Activated gamma-delta T cell treated with Interleukin-2 at 50 U/mL for 16 hours (primary cell): ENCODE measurements around the gene SNURF.
"Not testable (repeated sequence)": the region's sequence is repeated elsewhere in the genome, so short reads cannot be mapped to it uniquely, and the experiment has no call there.

Experiments used
- DNase-seq: peaks from one replicate; pipeline ENCODE4 v3.0.0-alpha.2; 2020

SNURF gene

DNA sequence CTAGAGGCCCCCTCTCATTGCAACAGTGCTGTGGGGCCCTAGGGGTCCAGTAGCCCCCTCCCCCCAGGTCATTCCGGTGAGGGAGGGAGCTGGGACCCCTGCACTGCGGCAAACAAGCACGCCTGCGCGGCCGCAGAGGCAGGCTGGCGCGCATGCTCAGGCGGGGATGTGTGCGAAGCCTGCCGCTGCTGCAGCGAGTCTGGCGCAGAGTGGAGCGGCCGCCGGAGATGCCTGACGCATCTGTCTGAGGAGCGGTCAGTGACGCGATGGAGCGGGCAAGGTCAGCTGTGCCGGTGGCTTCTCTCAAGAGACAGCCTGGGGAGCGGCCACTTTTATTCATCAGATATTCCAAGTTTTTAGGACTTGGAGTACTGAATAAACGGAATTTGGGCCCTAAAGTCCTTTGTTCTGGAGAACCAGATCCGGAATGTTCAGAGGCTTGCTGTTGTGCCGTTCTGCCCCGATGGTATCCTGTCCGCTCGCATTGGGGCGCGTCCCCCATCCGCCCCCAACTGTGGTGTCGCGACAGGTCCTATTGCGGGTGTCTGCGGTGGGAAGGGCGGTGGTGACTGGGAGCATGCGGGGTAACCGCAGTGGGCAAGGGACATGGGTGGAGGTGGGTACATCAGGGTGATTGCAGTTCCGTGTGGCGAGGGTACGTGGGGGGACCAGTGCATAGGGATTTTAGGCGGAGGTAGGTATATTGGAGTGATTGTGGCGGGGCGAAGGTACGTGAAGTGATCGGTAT, at the start of gene SNURF, which contains the start of gene SNRPN:
TSS of gene SNURF (plus strand) at position 205 of the 748 bp plus-strand sequence. CDS start at position 267, 62 bp downstream.
TSS of gene SNRPN (plus strand) at position 205 of the 748 bp plus-strand sequence. CDS start 19,467 bp downstream, outside the sequence.
- DNase-seq, result peak; percentile 54

DNA sequence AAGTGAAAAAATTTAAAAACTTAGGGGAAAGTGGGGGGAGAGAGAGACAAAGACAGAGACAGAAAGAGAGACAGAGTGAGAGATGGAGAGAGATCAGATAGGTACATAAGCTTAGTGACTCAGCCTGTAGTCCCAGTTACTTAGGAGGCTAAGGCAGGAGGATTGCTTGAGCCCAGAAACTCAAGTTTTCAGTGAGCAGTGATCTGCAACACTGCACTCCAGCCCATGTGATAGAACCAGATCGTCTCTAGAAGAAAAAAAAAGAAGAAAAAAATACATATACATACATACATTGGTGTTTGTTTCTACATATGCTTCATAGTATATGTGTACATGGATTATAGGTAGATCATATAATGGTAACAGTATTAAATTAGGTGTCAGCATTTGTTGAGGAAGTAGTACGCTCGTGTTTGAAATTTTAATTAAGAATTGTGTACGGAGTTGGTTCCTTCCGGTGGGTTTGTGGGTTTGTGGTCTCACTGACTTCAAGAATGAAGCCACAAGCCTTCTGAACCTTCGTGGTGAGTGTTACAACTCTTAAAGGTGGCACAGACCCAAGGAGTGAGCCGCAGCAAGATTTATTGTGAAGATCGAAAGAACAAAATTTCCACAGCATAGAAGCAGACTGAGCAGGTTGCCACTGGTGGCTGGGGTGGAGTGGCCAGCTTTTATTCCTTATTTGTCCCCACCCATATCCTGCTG, 38.3 kb upstream of the SNURF start:
- no peak for DNase-seq

- DNase-seq, result no peak
These were observed 37.4 kb upstream of the SNURF start for GRCh38 chr15:24917431-24917830.

DNA sequence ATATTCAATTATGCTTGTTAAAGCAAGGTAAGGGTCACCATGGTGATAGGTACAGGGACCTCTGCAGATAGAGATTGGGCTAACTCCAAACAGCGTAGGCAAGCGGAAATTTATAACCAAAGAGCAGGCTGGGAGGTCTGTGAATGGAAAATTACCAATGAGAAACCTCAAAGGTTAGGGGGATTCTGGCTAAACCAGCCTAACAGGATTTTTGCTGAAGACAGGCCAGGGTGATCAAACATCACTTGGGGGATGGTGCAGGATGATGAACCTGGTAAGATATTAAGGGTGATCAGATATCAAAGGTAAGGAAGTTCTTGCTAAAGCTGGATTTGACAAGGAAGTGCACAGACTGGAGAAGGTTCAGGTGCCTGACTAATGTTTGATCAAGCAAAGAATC, 35.3 kb upstream of the SNURF start:
- no peak for DNase-seq

DNA sequence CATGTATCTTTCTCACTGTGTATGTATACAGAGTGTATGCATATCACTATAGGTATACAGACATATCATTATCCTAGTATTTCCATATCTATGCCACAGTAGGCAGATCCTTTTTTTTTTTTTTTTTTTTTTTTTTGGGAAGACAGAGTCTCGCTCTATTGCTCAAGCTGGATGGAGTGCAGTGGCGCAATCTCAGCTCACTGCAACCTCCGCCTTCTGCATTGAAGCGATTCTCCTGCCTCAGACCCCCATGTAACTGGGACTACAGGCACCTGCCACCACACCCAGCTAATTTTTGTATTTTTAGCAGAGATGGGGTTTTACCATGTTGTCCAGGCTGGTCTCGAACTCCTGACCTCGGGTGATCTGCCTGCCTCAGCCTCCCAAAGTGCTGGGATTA, 32.0 kb upstream of the SNURF start:
- DNase-seq, result not testable (repeated sequence)

- DNase-seq, result no peak
These were observed 30.6 kb upstream of the SNURF start for GRCh38 chr15:24924153-24924552.

GRCh38 chr15:24924621-24925020, 30.2 kb upstream of the SNURF start:
- no peak for DNase-seq

- not testable (repeated sequence) for DNase-seq
These were observed 22.7 kb upstream of the SNURF start for GRCh38 chr15:24931874-24932732.

DNA sequence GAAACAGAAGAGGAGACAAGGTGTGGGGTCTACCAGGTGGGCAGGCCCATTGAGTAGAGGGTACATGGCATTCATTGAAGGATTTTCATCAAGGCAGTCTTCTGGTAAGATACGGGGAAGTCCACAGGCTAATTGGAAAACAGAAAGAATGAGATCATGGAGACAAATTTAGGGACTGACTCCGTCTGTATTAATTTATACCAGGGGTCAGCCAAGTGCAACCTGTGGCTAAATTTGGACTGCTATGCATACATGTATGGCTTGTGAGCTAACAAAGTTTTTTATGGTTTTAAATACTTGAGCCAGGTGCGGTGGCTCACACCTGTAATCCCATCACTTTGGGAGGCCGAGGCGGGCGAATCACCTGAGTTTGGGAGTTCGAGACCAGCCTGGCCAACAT, 21.1 kb upstream of the SNURF start:
- no peak for DNase-seq

DNA sequence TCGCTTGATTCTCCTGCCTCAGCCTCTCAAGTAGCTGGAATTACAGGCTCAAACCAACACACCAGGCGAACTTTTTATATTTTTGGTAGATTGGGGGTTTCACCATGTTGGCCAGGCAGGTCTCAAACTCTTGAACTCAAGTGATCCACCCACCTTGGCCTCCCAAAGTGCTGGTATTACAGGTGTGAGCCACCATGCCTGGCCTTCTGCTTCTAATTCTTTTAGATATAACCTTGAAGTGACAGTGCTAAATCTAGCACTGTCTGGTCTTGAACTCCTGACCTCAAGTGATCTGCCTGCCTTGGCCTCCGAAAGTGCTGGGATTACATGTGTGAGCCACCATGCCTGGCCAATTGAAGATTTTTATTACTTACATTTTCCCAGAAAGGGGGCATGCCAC, 16.6 kb upstream of the SNURF start:
- not testable (repeated sequence) for DNase-seq

DNA sequence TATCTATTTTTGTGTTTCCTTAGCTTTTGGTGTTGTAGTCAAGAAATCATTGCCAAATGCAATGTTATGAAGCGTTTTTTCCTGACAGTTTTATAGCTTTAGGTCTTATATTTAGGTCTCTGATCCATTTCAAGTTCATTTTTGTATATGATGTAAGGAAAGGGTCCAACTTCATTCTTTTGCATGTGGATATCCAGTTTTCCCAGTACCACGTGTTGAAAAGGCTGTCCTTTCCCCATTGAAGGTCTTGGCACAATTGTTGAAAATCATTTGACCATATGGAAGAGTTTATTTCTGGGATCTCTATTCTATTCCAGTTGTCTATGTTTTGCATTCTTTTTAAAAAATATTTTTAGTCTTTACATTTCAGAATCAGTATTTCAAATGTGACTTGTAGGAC, 14.6 kb upstream of the SNURF start:
- DNase-seq, result no peak

DNA sequence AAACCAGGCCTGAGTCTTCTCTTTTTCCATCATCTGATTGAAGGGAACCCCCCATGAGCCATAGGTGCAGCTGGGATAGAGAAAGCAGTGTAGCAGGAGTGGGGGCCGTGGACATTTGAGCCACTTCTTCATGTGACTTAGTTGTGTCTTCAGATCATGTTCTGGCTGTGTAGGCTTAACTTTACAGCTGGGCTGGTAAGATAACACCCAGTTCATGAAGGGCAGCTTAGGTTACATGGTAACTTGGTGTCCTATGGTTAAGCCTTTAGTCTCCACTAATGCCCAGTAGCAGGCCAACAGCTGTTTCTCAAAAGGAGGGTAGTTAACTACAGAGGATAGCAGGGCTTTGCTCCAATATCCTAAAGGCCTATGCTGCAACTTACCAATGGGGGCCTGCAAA, 11.4 kb upstream of the SNURF start:
- DNase-seq, result no peak

DNA sequence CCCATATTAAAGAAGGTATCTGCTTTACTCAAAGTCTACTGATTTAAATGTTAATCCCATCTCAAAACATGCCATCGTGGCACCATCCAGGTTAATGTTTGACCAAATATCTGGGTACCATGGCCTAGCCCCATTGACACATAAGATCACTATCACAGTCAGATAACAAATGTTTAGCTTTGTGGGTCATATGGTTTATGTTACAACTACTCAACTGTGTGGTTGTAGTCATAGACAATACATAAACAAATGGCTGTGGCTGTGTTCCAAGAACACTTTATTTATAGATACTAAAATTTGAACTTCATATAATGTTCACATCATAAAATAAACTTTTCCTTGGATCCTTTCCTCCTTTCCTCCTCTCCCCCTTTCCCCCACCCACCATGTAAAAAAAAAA, 9.8 kb upstream of the SNURF start:
- no peak for DNase-seq

DNA sequence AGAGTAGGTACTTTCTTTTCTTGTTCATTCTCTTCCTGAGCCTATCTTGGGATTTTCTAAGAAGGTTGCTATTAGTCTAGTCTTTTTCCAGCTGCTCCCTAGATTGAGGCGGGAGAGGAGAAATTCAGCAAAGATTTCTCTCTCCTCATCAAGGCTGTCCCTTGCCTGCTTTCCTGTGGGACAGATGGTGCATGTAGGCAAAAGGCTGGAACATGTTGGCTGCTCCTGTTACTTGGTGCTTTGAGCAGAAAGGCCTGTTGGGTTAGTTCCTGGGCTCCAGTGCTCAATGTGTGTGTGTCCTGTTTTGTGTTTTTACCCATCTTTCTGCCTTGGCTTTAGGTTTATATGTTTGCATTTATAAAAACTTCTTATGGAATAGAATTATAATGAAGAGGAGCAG, 9.1 kb upstream of the SNURF start:
- DNase-seq, result no peak

GRCh38 chr15:24948495-24948894, 6.3 kb upstream of the SNURF start:
- no peak for DNase-seq

GRCh38 chr15:24955531-24955921, 739 bp downstream of the SNURF start:
- DNase-seq, result peak; percentile 20

DNA sequence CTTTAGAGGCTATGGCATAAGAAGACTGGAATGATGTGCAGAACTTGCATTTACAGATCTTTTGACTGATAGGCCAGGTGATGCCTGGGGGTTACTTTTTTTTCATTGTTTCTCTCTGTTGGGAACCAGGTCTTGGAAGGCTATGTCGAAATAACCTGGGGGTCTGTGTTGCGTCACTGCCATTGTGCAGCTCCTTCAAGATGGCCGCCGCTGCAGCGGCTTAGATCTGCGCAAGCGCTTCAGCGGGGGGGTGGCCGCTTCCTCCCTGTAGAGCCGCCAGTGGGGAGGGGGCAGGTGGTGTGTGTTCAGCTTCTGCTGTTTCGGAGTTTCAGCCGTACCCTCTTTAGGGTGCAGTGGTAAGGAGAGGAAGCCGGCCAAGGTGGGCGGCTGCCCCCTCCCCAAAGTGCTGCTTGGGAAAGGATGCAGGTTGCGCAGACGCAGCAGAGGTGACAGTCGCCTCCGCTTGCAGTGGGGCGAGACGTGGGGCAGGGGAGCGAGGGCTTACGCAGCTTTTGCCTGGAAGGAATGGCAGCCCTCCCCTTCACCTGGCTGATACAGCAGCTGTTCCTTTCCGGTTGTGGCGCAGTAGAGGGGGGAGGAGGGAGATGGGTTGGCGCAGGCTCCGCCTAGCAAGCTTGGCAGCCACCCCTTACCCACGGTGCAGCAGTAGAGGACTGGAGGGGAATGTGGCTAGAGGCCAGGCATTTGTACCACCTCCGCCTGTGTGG, 1.5 kb downstream of the SNURF start:
- peak; percentile 51 for DNase-seq

GRCh38 chr15:24957691-24958090, 2.9 kb downstream of the SNURF start:
- DNase-seq, result no peak

GRCh38 chr15:24961967-24962366, 7.2 kb downstream of the SNURF start:
- no peak for DNase-seq

GRCh38 chr15:24962880-24963279, 8.1 kb downstream of the SNURF start:
- no peak for DNase-seq

- no peak for DNase-seq
These were observed 11.7 kb downstream of the SNURF start for GRCh38 chr15:24966364-24967103.

- DNase-seq, result no peak
These were observed 16.3 kb downstream of the SNURF start for GRCh38 chr15:24971052-24971451.
